ENCODE measurements around the gene NCAPH2.

DNA sequence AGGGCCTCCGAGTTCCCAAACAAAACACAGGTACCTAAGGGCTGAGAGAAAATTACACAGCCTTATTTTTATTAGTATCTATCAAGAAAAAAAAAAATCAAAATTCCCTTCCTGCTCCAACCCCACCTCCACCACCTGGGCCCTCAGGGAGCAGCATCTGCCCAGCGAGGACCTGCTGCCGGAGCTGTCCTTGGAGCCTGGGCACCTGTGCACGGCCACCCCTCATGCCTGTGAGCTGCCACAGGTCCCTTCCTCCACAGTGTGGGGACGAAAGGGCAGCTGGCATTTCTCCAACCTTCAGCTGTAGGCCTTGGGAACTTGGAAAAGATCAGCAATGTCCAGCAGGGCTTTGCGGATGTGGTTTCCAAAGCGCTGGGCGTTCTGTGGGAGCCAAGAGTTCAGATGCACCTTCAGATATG is 61.0 kb downstream of the NCAPH2 start:
- TF ChIP-seq, protein P1, sequence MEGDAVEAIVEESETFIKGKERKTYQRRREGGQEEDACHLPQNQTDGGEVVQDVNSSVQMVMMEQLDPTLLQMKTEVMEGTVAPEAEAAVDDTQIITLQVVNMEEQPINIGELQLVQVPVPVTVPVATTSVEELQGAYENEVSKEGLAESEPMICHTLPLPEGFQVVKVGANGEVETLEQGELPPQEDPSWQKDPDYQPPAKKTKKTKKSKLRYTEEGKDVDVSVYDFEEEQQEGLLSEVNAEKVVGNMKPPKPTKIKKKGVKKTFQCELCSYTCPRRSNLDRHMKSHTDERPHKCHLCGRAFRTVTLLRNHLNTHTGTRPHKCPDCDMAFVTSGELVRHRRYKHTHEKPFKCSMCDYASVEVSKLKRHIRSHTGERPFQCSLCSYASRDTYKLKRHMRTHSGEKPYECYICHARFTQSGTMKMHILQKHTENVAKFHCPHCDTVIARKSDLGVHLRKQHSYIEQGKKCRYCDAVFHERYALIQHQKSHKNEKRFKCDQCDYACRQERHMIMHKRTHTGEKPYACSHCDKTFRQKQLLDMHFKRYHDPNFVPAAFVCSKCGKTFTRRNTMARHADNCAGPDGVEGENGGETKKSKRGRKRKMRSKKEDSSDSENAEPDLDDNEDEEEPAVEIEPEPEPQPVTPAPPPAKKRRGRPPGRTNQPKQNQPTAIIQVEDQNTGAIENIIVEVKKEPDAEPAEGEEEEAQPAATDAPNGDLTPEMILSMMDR (IDR thresholded peaks at IDR 0.05) = no peak
- no peak for TF ChIP-seq POLR2A (IDR thresholded peaks at IDR 0.05)
